ENCODE data around the gene GRID2. TPM values are rescaled to one million over a fixed set of nuclear protein-coding genes. Genes with fewer than 3 reads are reported as not detected.

GRID2 gene
- total and polyA plus RNA-seq, 10 of the 15 experiments (the other 5 are each of a cell fraction or from before 2014, with no cell fraction given), result not detected

- ChIA-PET POLR2A (interaction anchor here (0.6 kb wide), 2 partner anchors 193 to 711 kb away, joined by 3 to 4 read pairs; no protein-coding TSS in a partner anchor), SMC1A (ENCODE audit: uncharacterized antibody, unreplicated experiment) (interaction anchor here (1.1 to 1.4 kb wide), 3 partner anchors 11 to 34 kb away, joined by 3 to 4 read pairs (median 4); no protein-coding TSS in a partner anchor), RAD21 (ENCODE audit: unreplicated experiment) (no interaction called here), CTCF (no interaction called here)
- H3K4me1 ChIP-seq (ENCODE audit: control insufficient read depth, insufficient read depth, low read length), result no peaks in the 10 kb centered on the region
- no peaks in the 10 kb centered on the region for H3K9me3 ChIP-seq (replicated peaks; ENCODE audit: control insufficient read depth, insufficient read depth, low read length)
- no peak overlapping the region for H3K9ac ChIP-seq (ENCODE audit: control insufficient read depth, insufficient read depth, low read length)
- H3K4me3 ChIP-seq, result no peak overlapping the region
- no peak overlapping the region for H3K27ac ChIP-seq (ENCODE audit: control insufficient read depth, insufficient read depth)
- H3K79me2 ChIP-seq (ENCODE audit: control insufficient read depth, insufficient read depth, low read length), result no peaks in the 10 kb centered on the region
- in situ Hi-C loops (cut with MboI), result no loop called here
- no peaks in the 10 kb centered on the region for H4K20me1 ChIP-seq (ENCODE audit: control insufficient read depth, insufficient read depth)
- DNase-seq (ENCODE audit: low read depth, low spot score), result no peak
- H3K27me3 ChIP-seq (replicated peaks in 1 of 2; ENCODE audit: control insufficient read depth in 2 of 2, insufficient read depth in 2 of 2, low read length in 1 of 2), result no peaks in the 10 kb centered on the region
- no peak overlapping the region for H3K4me2 ChIP-seq (ENCODE audit: control insufficient read depth, insufficient read depth)
- 46% methylated on average over 4 of the region's 4 CpGs for WGBS (ENCODE audit: insufficient coverage, insufficient replicate concordance, low lambda C conversion rate, missing lambda C conversion rate)
- BruUV-seq (replicated peaks), result no TSS peak
- no peak overlapping the region for H2AFZ ChIP-seq (ENCODE audit: control insufficient read depth, low read depth, low read length)
- no peak for ATAC-seq
- intact Hi-C loops (cut with micrococcal nuclease; ENCODE audit: unreplicated experiment), result no loop called here
- TF ChIP-seq SREBF2 (IDR thresholded peaks at IDR 0.05; ENCODE audit: low read length) (no peak), YY1 (IDR thresholded peaks at IDR 0.05; ENCODE audit: low read depth, low read length) (no peak), CUX1 (IDR thresholded peaks at IDR 0.05; ENCODE audit: insufficient replicate concordance, low read depth, low read length) (no peak), CBX5 (IDR thresholded peaks at IDR 0.05; ENCODE audit: low read depth) (no peak), ZBTB11 (CRISPR knock-in tag; IDR thresholded peaks at IDR 0.05) (no peak), GABPA (IDR thresholded peaks at IDR 0.05; ENCODE audit: low read depth) (no peak), TCF3 (IDR thresholded peaks at IDR 0.05; ENCODE audit: borderline replicate concordance, insufficient read depth, low read depth, low read length) (no peak), ZNF274 (IDR thresholded peaks at IDR 0.05; ENCODE audit: insufficient read depth, insufficient read length) (no peak), SP1 (IDR thresholded peaks at IDR 0.05; ENCODE audit: low read depth, low read length) (no peak)
- FAIRE-seq, result no peak
- H3K36me3 ChIP-seq (ENCODE audit: control insufficient read depth in 2 of 2, insufficient read depth in 2 of 2, low read length in 1 of 2), result no peaks in the 10 kb centered on the region
These were observed 1506.0 kb downstream of the GRID2 start for GRCh38 chr4:93809773-93810172.

Measured in GM12878 (cell line).